ENCODE measurements around the gene KLHDC4. TPM values are rescaled to one million over a fixed set of nuclear protein-coding genes. Genes with fewer than 3 reads are reported as not detected.
"Not testable (repeated sequence)": the region's sequence is repeated elsewhere in the genome, so short reads cannot be mapped to it uniquely, and the experiment has no call there.

KLHDC4 gene
- total RNA-seq, 1 experiment from 2014 or later: 64.8 TPM

DNA sequence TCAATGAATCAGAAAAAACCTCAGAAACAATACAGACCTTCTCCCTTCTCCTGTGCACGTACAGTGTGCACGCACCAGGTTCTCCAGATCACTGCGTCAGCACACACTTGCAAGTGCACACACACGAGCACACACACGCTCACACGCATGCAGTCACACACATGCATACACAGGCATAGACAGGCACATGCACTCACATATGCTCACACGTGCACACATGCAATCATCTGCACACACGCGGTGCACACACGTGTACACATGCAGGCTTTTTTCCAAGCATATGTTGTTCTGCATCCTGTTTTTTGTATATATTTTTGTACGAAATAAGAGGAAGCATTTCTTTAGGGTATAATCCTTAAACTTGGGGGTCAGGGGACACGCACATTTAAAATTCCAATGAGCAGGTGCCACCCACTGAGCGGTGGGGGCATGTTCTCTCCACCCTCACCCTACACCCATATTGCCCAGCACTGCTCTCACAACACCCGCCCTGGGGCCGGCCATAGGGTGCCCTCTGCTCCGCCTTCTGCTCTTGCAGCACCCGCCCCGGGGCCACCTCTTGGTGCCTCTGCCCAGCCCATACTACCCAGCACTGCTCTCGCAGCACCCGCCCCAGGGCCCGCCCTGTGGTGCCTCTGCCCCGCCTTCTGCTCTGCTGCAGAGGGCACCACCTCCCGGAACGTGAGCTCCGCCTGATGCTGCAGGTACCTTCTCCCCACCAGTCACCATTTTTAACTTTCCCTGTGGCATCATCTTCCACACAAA lies 20.9 kb downstream of the KLHDC4 start:
- DNase-seq (ENCODE audit: low spot score): peak; percentile 75

DNA sequence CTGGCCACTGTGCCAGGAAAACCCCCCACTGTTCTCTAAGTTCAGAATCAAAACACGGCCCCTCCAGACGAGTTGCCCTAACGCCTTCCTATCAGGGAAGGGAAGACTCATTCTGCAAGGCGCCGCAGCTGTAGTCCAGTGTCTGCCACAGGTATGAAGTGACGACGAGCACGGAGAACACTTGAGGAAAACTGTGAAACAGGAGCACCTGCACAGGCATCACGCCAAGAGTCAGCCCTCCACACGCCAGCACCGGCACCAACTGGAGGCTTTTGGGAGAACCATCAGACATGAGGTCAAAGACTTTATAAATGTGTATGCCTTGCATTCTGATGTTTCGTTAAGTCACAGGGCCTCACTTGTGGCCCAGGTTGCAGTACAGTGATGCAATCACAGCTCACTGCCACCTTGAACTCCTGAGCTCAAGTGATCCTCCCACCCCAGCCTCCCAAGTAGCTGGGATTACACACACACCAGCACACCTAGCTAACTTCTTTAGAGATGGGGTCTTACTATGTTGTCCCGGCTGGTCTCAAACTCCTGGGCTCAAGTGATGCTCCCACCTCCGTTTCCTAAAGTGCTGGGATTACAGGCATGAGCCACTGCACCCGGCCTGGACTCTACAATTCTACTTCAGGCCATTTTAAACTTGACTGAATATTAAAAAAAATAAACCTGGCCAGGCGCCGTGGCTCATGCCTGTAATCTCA lies 22.9 kb downstream of the KLHDC4 start:
- DNase-seq (ENCODE audit: low spot score): no peak

DNA sequence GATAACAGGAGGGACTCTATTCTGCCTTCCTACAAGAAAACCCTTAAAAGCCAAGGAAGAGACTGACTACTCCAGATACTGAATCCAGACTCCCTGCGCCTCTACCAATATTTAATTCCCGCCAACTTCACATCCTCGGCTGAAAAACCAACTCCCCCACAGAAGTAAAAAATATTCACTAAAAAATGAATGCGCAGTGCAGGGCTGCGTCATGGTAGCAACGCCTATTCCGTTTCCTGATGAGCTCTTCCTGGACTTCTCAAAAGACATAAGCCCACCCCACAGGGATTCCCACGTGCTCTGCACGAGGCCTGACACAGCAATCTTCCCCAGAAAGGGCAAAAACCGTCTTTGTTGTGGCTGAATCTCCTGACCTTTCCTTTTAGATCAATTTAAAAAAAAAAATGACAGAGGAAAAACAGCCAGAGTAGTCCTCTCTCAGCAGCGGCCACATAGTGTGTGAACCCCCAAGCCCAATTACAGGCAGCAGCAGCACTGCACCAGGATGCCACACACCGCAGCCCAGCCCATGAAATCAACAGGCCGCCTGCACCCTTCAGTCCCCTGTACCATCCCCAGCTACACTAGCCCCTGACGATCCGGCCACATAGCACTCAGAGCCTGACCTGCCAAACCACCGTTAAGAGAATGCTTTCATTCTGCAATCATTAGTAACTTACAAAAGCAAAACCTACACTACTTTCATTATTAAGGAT lies 23.9 kb downstream of the KLHDC4 start:
- DNase-seq (ENCODE audit: low spot score): no peak

DNA sequence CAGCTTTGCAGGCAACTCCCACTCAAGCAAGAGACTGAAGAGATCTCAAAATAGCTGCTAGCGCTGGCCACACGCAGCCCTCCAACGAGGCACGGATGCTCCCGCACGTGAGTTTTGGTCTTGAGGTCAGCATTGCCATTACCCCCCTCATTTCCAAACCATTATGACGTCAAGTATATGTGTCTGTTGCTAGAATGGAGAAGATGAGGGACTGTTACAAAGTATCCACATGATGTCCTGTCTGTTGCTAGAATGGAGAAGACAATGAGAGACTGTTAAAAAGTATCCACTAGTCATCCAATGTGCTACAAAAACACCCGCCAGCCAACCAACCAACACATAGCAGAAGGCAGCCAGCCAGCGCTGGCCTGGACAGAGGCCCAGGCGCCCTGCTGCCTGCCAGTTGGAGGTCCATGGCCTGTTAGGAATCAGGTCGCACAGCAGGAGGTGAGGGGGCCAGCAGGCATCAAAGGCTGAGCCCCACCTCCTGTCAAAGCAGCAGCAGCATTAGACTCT lies 24.8 kb downstream of the KLHDC4 start:
- no peak for DNase-seq (ENCODE audit: low spot score)

DNA sequence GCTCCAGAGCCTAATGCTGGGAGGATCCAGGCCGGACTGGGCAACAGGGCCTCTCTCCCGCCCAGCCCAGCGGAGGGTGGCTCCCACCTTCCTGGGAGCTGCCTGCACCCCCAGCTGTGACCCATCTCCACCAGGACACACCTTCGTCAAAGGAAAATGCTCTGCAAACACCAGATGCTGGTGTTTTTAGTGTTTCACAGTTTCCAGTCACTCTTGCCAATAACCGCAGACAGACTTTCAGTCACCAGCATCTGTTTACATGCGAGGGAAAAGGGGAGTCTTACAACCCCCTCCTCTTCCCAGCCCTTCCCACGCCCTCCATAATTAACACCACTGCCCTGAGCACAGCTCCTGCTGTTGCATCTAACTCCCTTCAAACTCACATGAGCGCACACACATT lies 25.3 kb downstream of the KLHDC4 start:
- no peak for DNase-seq (ENCODE audit: low spot score)

DNA sequence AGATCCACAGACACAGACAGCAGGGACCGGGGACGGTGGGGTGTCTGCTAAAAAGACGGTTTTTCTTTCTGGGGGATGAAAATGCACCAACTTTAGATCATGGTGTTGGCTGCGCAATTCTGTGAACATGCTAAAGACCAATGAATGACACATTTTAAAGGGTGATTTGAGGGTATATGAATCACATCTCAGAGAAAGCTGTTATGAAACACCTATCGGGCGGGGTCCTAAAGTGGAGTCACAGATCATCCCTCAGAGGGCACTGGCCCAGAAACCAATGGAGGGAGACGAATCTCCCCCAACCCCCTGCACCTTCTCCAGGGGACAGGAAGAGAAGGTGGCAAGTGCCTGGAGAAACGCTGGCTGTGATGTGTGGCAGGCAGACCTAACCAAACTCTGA lies 26.0 kb downstream of the KLHDC4 start:
- no peak for DNase-seq (ENCODE audit: low spot score)

DNA sequence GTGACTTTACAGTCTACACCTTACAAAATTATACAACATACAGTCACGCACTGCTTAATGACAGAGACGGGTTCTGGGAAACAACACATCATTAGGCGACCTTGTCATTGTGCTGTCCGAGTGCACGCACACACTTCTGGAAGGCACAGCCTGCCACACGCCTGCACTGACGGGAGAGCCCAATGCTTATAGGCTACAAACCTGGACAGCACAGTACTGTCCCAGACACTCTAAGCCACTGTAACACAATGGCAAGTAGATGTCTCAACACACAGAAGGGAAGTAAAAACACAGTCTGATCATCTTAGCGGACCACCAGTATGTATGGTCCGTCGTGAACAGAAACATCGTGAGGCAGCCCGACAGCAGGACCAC lies 29.8 kb downstream of the KLHDC4 start:
- DNase-seq (ENCODE audit: low spot score): no peak

DNA sequence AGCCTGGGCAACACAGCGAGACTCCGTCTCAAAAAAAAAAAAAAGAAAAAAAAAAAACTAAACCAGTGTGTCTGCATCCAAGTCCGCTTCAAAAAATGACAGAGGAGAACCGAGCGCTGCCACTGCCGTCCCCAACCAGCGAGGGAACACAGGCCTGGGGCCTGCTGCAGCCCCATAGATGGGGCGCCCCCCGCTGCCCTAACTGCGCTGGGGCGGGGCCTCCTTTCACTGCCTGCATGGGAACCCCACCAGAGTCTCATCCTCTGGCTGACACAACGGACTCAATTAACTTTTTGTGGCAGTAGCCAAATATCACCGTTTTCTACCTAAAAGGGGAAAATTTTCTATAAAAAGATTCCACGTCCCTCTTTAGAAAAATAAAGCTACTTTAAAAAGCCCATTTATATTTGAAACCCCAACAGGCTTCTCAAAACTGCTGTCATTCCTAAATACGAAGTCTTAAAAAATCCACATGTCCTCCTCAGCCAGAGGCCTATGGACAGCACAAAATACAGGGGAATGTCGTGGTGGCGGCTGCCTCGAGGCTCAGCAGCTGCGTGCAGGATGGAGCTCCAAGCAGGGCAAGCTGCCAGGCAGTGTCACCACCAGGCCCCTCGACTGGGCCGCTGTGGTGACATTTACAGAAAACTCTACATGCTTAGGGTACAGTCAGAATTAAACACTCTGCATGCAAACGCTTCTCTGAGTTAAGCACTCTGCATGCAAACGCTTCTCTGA lies 30.3 kb downstream of the KLHDC4 start:
- no peak for DNase-seq (ENCODE audit: low spot score)

DNA sequence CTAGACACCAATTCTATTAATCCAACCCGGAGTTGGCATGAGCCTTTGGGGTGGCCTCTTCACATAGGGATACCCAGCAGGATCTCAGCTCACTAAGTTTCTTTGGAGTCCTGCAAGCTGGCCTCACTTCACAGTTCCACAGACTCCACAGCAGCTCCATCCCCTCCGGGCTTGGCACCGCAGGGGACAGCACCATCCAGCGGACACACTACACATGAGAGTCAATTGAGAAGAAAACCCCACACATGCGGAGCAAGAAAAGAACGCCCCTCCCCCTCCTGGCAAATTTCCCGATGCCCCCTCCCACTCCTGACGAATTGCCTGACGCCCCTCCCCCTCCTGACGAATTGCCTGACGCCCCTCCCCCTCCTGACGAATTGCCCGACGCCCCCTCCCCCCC lies 31.1 kb downstream of the KLHDC4 start:
- DNase-seq (ENCODE audit: low spot score): no peak

DNA sequence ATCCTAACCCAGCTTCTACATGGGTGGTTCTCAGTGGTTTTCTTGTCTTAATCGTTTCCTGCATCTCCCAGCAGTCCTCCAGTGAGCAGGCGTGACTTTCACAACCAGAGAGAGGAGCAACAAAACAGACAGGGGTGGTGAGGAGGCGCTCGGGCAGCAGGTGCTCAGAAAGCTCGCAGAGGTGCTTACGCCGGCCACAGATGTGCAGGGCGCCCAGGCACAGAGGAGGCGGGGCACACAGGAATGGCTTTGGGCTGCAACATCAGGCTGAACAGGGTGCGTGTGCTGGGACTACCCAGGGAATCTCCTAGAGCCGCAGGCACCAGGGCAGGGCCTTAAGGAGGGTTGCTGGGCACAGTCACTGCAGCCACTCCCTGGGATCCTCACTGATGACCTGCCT lies 32.6 kb downstream of the KLHDC4 start:
- DNase-seq (ENCODE audit: low spot score): no peak

DNA sequence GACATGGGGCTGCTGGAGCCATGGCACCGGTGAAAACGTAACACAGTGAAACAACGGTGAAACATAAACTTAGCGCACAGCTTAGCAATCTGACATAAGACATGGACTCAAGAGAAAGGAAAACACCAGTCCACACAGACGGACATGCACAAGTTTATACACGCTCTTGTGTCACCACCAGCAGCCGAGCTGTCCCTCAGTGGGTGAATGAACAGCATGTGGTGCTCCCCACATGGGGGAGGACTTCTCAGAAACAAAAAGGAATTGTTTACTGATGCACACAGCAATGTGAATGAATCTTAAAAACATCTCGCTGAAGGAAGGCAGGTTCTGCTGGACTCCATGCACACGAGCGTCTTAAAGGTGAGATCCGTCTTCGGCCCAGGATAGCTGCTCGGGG lies 34.2 kb downstream of the KLHDC4 start:
- DNase-seq (ENCODE audit: low spot score): no peak

DNA sequence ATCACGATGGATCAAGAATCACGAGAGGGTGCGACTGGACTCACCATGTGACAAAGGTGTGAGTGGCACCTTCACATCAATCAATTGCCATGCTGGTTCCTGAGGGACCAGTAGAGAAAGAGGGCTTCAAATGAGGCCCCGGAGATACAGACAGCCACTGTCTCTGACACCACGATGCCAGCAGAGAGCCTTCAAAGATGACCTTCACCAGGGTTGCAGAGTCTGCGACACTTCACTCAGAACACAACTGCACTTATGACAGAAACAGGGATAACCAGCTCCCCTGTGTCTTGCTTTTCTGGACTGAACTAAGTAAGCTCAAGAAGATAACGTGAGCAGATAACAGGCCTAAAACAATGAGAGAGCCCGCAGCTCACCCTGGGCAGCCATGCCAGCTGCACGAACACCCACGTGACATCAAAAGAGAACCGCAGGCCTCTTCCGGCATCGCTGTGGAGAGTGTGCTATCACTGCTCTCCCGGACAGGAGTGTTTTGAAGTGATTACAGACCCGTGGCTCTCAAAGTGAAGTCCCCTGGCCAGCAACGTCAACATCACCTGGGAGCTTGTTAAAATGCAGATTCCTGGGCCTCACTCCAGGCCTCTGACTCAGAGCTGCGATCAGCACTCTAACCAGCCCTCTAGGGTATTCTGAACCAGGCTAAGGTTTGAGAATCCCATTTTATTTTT lies 36.4 kb downstream of the KLHDC4 start:
- no peak for DNase-seq (ENCODE audit: low spot score)

DNA sequence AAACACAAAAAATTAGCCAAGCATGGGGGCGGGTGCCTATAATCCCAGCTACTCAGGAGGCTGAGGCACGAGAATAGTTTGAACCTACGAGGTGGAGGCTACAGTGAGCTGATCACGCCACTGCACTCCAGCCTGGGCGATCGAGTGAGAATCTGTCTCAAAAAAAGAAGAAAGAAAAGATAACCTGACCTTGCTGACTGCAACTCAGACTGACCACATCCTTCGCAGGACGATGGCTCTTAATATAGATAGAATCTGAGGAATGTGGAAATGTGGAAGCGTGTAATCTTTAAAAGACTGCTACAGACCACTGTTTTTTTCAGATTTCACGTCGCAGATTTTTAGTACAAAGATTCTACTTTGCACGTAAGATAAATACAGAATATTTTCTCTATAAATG lies 37.8 kb downstream of the KLHDC4 start:
- no peak for DNase-seq (ENCODE audit: low spot score)

DNA sequence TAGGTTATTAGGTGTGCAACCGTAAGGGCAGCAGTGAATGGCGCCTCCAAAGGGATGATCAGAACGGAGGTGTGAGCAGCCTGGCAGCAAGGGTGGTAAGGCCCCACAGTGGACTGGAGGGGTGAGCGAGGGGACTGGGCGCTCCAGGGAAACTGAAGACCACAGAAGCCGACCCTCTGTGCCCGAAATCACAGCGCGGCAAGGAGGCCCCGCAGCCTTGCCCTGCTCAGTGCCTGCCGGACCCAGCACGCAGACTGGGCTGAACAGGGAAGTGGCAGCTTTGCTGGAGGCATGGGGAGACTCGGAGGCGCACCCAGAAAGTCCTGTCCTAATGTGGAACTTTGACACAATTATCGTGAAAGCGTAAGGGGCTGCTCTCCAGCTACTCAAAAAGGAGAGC lies 38.4 kb downstream of the KLHDC4 start:
- no peak for DNase-seq (ENCODE audit: low spot score)

DNA sequence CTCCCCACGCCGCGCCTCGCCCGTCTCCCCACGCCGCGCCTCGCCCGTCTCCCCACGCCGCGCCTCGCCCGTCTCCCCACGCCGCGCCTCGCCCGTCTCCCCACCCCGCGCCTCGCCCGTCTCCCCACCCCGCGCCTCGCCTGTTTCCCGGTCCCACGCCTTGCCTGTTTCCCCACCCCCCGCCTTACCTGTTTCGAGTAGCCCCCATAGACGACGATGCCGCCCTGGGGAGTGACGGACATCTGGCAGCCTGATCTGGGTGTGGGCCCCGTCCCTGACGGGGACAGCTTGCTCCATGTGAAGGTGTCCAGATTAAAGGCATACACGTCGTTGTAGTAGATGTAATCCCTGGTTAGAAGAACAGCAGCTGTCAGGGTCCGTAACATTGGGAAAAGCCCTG lies 39.2 kb downstream of the KLHDC4 start:
- DNase-seq (ENCODE audit: low spot score): not testable (repeated sequence)

DNA sequence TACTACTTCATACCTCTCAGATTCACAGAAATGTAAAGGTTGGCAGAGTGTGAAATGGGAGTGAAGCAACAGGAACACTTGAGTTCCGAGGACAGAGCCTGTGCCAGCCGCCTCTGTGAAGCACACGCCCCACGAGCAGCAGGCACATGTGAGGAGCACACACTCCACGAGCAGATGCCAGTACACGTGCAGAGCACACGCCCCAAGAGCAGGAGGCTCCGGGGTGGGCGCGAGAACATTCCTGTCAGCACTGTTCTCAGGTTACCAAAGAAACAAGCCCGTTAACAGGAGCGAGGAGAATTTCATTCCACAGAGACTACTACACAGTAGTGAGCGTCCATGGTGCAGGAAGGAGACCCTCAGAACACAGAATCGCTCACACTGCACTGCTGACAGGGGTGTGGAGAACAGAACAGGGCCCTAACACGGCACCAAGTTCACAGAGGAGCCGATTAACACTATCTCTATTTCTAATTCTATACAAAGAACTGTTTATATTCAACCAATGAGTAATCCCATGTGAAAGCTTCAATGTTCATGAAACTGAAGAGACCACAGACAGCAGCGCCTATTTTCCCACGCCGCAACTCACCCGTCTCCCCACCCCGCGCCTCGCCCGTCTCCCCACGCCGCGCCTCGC lies 40.1 kb downstream of the KLHDC4 start:
- no peak for DNase-seq (ENCODE audit: low spot score)

DNA sequence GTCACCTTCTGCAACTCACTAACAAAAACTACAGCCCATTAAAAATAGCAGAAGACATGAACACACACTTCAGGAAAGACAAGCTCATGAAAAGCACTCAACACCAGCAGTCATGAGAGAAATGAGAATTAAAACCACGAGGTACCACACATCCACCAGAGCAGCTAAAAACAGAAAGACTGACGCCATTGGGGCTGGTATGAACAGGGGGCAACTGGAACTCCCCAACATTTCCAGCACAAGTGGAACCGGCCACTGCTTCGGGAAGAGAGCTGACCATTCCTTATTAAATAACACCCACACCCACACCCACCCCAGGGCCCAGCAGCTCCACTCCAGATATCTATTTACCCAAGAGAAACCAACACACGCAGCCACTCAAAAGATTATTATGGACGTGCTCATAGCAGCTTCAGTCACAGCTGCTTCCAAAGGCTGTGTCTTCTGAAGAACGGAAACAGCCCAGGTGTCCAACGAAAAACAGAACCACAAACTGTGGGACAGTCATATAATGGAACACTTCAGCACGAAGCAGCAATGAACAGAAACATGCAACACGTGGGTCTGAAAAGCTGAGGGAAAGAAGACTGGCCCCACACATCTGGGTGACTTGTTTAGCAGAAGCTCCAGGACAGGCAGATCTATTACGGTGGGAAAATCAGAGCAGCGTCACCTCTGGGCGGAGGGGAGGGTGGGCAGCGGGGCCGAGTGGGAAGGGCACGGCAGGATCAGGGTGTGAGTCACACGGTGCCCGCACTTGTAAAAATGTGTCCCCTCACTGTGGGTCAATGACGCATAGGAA lies 41.1 kb downstream of the KLHDC4 start:
- DNase-seq (ENCODE audit: low spot score): no peak

DNA sequence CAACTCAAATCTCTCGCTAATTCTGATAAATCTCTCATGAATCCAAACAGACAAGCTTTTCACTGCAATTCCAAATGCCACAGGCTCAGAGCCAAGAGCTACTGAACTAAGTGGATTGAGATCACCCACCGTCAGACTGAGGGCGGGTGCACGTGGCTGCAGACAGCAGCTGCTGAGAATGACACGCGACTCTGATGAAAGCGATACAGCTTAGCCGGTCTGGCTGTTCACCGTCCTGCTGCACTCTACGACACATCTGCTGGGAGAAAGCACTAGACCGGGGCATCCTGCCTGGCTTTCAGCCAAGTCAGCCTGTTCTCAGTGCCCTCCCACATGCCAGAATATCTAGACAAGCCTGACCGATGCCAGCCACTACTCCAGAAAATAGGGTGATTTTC lies 42.6 kb downstream of the KLHDC4 start:
- peak; percentile 16 for DNase-seq (ENCODE audit: low spot score)

DNA sequence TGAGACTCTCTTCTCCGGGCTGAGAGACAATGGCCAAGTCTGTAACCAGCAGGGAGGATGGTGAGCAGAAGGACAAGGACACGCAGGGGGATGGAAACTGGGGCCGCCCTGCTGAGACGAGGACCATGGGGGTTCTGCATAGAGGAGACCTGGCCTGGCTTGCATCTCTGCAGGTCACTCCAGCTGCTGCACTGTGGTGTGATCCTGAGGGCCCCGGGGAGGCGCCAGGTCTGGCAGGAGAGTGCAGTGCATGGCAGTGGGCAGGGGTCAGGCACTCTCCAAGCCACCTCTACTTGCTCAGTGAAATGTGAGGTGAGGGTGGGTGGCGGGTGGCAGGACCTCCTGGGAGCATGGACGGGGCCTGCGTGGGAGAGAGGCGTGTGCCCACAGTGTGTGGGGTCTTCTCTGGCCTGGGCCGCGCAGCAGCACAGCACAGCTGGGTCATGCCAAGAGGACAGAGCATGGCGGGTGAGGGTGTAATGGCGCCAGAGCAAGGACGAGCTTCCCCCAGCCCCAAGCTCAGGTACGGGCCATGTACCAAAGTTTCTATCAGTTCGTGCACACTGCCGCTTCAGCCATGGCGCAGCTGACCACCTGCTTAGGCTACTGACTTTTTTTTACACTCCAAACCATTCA lies 43.1 kb downstream of the KLHDC4 start:
- DNase-seq (ENCODE audit: low spot score): no peak
